Embryonic facial prominence (tissue), 1 donor: ENCODE results near the gene RAB11FIP4.

Experiments used
- DNase-seq: peaks from one replicate; pipeline ENCODE4 v3.0.0-alpha.2; 2016; ENCODE audit errors: extremely low spot score

Gene RAB11FIP4

GRCh38 chr17:31405890-31406371, 14.5 kb downstream of the RAB11FIP4 start:
- no peak for DNase-seq

DNA sequence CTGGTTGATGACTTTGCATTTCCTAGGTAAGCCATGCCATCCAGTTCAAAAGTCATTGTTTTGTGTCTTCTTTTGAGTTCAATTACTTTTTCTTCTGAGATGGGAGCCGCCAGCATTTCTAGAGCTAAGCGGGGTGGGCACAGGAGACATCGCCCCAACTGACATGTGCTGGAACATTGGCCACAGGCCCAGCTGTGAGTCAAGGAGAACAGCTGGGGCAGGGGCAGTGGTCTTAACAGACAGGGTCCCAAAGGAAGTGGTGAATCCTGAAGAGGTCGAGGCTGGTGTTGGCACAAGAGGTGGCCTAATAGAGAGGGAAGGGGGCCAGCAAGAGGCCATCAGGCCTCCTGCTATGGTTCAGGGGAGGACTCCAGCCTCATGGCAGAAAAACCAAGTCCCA, 17.1 kb downstream of the RAB11FIP4 start:
- no peak for DNase-seq

- no peak for DNase-seq
Observed at GRCh38 chr17:31411707-31412285, 20.3 kb downstream of the RAB11FIP4 start.

DNA sequence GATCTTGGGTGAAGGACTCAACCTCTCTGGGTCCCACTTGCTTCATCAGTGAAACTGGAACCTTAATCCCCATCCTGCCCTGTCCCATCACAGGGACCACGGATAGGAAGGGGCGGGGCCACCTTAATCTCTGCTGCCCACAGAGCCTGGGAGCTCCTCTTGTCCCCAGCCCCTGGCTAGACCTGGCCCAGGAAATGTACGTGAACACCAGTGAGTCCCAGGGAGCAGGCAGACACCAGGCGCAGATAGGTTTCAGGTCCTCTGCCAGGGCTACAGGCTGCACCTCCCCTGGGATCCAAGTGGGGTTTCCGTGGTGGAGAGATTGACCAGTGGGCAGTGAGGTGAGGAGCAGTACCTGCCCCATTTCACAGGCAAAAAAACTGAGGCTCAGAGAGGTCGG, 21.0 kb downstream of the RAB11FIP4 start:
- no peak for DNase-seq

DNA sequence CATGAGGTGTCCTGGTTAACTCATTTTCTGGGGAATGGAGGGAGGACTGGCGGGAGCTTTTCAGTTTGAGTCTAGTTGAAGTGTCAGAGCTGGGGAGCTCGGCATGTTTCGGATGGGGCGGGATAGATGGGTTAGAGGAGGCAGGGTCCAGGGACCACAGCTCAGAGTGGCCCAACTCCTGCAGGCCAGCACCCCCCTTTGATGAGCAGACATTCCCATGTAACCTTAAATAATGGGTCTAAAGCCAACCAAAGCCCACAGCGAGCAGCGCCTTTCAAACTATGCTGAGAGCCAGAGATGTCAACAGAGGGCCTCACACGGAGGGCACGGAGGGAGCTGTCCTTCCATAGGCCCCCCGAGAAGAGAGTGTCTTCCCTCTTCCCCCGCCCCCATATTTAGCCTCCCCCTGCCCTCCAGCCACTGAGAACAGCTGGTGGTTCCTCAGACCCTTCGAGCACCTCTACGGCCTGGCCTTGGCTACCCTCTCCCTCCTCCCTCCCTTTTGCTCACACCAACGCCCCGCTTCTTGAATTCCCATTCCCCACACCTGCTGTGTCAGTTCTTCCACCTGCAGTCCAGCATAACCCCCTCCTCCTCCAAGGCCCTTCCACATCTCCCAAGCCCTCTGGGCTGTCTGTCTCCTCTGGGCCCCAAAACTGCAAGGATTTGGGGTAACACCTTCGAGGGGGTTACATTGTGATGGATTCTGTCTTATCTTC, 21.8 kb downstream of the RAB11FIP4 start:
- no peak for DNase-seq

DNA sequence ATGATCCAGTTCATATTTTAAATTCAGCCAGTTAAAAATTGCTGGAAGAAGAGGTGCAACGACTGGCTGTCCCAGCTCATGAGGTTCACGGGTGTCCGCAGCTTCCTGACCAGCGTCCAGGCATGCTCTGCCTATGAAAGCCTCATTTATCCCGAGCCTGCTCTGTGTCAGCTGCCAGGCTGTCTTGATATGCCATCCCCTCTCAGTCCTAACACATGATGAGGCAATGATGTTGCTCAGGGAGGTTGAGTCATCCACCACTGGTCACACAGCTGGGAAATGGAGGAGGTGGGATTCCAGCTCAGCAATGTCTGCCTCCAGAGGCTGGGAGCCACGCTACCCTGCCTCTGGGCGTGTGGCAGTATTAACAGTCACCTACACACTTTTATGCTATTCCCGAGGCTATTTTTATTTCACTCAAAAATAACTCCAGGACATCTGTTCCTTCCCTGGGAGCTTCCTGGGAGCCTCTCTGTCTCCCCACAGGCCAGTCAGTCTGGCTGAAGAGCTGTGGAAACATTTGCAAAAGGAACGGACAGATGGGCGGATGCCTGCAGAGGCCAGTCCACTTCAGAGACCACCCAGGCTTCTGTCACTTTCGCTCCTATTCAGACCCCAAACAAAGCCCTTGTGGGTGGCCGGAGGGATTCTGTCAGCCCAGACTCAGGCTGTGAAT, 22.5 kb downstream of the RAB11FIP4 start:
- no peak for DNase-seq

DNA sequence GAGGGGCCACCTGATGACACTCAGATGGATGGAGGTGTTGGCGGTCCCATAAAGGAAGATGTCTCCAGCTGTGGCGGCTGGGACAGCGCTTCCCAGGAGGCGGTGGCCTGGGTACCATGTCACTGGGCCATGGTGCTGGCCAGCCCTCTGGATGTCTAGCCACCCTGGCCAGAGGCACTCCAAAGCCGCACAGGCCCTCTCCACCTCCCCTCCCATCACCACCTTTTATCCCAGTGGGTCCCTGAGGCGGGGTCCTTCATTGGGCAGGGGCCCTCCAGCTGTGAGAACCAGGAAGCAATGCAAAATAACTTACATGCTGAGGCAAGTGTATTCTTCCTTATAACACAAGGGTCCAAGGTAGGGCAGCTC, 23.1 kb downstream of the RAB11FIP4 start:
- no peak for DNase-seq

DNA sequence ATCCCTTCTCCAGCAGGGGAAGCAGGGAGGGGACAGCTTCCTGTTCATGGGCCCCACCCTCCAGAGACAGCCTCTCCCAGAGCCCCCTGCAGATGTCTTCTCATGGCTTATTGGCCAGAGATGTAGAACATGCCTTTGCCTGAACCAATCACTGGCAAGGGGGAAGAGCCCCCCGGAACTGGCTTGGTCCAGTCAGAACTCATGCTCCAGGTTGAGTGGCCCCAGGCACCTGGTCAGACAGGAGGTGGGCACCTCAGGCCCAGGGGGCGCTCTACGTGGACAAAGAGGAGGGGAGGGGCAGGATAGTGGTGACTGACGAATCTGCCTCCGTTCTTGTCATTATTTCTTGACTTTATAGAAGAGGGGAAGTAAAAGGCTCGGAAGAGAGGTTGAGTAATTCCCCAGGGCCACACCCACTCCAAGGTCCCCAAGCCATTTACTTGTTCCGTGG, 23.6 kb downstream of the RAB11FIP4 start:
- DNase-seq, result no peak

DNA sequence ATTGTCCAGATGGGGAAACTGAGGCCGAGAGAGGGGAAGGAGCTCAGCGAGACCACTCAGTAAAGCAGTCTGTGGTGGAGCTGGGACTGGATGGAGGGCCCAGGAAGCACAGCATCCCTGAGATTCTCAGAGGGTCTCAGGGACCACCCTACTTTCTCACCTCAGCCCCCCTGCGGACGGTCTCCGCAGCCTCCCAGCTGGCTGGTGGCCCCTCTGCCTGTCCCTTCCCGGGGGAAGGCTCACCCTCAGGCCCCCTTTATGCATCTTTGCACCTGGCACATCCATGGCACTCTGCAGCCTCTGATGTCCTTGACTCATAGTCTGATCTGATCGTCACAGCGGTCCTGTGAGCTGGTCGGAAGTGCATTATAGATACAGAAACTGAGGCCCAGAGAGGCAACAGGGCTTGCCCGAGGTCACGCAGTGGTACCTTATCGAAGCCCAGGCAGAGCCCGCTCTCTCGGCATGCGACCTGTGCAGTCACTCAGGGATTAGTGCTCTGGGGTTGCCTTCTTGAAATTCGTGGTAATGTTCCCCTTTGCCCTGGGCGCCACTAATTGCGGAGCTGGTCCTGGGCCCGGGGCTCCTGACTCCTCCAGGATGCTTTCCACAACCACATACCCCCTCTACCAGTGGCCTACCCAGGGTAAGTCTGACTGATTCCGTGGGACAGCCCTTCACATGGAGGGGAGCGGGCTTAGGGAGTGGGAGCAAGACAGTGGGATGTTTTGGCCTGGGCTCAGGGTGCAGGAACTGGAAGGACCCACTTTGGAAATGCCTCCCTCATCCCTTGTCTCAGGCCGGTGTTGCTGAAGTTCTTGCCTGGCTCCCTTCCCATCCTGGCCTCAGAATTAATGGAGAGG, 24.4 kb downstream of the RAB11FIP4 start:
- no peak for DNase-seq

DNA sequence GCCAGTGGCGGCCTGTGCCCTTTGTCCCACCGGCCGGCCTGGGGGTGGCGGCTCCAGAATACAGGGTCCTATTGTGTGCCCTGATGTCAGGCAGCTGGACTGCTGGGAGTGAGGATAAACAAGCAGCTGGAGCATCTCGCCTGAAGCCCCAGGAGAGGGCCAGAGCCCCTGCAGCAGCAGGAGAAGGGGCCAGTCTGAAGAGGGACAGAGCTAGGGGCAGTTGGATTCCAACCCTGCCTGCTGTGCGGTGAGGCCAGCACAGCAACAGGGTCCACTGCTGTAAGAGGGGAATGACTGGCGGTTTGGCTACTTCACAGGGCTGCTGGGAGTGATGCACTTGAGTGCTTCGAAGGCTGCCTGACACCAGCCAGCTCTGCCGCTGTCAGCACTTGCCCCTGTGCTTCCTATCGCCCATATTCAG, 25.0 kb downstream of the RAB11FIP4 start:
- no peak for DNase-seq

DNA sequence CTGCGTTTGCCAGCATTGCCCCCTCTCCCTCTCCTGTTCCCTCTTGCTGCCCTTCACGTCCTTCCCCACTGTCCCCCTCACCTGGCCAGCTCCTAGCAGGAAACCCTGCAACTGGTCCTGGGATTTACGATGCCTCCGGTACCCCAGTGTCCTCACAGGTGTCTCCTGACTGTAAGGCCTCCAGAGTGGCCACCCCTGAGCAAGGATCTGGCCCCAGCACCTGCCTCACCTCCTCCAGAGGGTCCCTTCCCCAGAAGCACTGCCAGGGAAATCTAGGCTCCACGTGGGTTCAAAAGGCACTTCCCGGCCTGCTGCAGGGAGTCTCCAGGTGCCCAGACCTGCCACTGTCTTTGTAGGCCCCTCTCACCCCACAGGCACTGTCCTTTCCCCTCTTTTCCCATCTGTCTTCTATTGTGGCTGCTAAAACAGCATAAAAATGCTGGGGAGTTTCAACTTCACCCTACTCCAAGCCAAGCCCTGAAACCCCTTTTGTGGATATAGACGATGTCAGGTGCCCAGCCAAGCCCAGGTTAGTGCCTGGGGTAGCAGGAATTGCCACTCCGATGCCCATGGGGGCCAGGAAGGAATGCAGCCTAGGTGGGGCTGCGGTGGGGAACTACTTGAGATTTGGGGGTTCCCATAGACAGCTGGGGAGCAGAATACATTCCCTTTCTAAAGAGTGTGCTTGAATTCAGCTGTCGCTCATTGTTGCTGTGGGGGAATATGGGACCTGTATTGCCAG, 25.7 kb downstream of the RAB11FIP4 start:
- no peak for DNase-seq

DNA sequence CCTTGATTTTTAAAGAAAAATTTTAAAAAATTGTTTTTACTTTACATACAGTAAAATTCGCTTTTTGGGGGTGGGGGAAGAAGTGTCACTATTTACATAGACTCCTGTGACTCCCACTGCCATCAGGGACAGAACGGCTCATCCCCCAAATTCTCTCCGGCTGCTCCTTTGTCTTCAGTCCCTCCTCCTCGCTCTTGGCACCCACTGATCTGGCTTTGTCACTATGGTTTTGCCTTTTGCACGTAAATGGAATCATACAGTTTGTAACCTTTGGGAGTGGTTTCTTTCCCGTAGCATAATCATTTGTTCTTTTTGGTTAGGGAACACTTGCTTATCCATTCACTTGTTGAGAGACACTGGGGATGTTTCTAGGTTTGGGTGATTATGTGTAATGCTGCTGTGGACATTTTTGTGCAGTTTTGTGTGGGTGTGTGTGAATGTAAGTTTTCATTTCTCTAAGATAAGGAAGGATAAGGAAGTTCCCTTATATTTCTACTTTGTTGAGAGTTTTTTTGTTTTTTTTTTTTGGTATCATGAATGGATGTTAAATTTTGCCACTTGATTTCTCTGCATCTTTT, 27.4 kb downstream of the RAB11FIP4 start:
- DNase-seq, result no peak

DNA sequence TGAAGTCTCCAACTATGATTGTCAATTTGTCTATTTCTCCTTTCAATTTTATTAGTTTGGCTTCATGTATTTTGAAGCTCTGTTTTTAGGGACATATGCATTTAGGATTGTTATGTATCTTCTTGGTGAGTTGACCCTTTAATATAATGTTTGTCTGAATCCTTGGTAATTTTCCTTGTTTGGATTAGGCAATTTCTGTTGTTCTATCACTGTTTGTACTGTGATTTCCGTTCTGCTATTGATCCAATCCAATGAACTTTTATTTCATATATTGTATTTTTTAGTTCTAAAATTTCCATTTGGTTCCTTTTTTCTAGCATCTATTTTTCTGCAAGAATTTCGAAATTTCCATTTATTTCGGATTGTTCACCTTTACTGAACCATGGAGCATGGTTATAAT, 31.0 kb downstream of the RAB11FIP4 start:
- no peak for DNase-seq

- no peak for DNase-seq
Observed at GRCh38 chr17:31424944-31425281, 33.4 kb downstream of the RAB11FIP4 start.

DNA sequence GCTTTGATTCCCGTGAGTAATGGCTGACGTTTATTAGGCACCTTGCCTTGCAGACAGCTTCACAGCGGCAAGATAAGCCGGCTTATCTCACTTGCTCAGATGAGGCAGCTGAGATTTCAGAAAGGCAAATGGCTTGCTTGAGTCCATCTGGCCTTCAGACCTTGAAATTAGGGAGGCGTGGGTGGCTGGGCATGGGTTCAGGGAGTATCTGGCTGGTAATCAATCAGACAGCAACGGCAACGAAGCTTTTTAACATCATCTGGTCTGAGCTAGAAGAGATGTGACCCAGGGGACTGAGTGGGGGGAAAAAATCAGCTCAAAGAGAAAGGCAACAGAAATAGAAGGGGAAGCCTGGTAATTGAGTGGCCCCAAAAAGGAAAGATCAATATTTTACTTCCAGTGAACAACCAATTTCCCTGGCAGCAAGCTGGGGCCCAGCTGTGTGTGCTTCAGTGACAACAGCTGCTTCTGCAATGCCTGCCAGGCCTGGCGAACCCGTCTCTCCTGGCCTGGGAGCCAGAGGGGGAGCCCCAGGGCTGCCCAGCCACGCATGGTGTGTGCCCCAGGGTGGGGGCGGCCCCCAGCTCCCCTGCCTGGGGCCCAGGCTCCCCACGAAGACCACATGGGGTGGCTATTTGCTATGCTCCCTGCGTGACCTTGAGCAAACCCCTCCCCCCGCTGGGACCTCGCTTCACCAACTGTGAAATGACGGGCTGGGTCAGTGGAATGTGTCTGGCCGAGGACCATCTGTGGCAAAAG, 34.0 kb downstream of the RAB11FIP4 start:
- no peak for DNase-seq

GRCh38 chr17:31427684-31428083, 36.2 kb downstream of the RAB11FIP4 start:
- DNase-seq, result no peak

DNA sequence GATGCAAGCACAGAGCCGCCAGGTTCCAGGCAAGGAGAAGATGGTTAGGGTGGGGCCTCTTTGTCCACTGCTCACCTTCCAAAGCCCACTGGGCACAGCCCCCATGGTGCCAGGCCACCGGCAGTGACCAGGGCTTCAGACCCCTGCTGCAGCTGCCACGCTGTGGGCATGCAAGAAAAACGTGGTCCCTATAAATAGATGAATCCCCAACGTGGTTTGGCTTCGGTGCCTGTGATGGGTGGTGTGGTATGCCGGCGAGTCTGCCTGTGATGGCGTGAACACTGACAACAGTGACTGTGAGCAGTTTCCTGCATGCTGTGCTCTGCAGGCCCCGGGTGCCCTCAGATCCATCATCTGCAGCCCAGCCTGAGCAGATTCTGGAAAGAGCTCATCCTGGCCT, 36.6 kb downstream of the RAB11FIP4 start:
- DNase-seq, result no peak

- no peak for DNase-seq
Observed at GRCh38 chr17:31428512-31428911, 37.0 kb downstream of the RAB11FIP4 start.

GRCh38 chr17:31431098-31431851, 39.8 kb downstream of the RAB11FIP4 start:
- no peak for DNase-seq
